Stimulated activated CD4-positive, alpha-beta T cell treated with anti-CD3 and anti-CD28 coated beads, Interleukin-15, amount 100 ng/mL, for 1 hour (primary cell): ENCODE results near the gene TRAPPC6A.

Source experiments
- DNase-seq, 2 donors: peaks; one replicate each; pipeline ENCODE4 v3.0.0-alpha.2; 2020; ENCODE audit warnings: low read depth in 1 of 2, low spot score in 1 of 2

The TRAPPC6A gene, protein sequence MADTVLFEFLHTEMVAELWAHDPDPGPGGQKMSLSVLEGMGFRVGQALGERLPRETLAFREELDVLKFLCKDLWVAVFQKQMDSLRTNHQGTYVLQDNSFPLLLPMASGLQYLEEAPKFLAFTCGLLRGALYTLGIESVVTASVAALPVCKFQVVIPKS

DNA sequence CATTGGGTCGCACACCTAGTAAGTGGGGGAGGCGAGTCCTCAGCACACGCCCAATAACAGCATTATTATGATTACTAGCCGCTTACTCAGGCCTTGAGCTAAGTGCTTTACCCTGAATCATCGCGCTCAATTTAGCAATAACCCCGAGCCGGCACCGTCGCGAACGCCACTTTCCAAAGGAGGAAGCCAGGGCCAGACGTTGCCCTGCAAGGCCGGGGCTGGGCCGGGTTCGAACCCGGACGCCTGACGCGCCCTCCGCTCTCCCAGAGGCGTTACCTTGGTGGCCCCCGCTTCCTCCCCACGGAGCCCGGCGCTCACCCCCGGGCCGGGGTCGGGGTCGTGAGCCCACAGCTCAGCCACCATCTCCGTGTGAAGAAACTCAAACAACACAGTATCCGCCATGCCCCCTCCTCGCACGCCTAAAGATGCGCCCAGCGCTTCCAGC, at the start of gene TRAPPC6A:
Gene TRAPPC6A (minus strand): TSS at position 421 of the 445 bp plus-strand sequence. CDS start 19 bp downstream, at position 402.
- no peak for DNase-seq

DNA sequence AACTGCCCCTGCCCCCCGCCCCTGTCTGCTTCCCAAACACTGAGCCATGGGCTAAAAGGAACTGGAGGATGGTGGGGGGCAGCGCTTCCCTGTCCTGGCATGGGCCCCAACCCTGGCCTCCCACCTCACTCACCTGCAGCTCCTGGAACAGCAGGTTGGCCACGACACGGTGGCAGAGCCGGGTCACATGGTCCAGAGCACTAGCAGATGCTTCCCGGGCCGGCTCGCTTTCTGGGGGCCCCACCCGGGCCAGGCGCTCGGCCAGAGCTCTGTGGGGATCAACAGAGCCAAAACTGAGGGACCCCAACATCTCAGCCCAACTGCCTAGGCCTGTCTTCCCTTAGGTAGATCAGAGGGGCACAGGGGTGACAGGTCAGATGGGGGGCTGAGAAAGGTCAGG, 46.6 kb upstream of the TRAPPC6A start:
- DNase-seq, result no peak

DNA sequence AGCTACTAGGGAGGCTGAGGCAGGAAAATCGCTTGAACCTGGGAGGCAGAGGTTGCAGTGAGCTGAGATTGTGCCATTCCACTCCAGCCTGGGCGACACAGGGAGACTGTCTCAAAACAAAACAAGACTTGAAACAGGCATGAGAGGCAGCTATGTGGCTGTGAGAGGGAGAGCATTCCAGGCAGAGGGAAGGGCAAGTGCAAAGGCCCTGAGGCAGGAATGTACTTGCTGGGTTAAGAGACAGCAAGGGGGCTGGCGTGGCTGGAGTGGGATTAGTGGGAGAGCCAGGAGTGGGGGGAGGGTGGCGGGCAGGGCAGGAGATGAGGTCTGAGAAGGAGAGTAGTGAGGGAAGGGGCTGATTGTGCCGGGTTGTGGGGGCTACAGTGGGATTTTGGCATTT, 45.8 kb upstream of the TRAPPC6A start:
- no peak for DNase-seq

DNA sequence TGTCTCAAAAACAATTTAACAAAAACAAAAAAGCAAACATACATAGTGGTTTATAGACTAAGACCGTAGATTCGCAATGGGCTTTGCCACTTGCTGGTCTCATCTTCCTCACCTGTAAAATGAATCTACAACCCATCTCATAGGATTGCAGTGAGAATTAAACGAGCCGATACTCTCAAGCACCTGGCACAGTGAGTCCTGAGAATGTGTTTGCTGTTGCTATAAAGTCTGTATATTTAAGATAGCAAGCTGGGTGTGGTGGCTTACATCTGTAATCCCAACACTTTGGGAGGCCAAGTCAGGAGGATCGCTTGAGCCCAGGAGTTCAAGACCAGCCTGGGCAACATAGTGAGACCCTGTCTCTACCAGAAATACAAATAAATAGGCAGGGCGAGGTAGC, 44.7 kb upstream of the TRAPPC6A start:
- DNase-seq, result no peak

DNA sequence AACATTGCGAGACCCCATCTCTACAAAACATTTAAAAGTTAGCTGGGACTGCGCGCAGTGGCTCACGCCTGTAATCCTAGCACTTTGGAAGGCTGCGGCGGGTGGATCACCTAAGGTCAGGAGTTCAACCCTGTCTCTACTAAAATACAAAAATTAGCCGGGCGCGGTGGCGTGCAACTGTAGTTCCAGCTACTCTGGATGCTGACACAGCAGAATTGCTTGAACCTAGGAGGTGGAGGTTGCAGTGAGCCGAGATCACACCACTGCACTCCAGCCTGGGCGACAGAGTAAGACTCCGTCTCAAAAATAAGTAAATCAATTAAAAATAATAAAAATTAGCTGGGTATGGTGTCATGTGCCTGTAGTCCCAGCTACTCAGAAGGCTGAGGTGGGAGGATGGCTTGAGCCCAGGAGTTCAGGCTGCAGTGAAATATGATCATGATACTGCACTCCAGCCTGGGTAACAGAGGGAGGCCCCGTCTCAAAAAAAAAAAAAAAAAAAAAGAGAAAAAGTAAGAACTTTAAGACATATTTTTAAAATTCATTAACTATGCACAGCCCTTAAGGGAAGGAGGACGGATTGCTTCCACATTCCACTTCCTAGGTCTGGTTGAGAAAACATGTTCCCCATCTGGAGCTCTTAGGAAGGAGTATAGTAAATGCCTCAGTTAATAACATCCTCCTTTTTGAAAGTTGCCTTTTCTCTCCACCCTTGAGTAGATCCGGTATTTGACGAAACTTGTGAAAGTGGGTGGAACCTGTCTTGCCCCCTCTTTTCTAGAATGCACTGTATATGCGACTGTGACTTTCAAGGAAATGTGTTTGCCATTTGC, 41.1 kb upstream of the TRAPPC6A start:
- no peak for DNase-seq

DNA sequence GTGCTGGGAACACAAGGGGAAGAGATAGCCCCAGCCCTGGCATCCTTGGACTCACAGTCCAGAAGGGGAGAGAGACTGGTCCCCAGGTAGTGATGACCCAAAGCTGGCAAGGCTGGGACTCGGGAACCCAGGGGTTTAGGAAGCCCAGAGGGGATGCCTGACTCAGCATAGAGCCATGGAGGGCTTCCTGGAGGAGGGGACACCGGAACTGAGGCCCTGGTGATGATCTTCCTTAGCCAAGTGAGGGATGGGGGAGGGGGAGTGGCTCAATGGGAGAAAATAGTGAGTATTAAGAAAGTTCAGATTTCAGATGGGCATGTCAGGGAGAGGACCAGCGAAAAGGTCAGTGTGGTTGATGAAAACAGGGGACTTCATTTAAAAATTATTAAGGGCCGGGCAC, 40.4 kb upstream of the TRAPPC6A start:
- no peak for DNase-seq

DNA sequence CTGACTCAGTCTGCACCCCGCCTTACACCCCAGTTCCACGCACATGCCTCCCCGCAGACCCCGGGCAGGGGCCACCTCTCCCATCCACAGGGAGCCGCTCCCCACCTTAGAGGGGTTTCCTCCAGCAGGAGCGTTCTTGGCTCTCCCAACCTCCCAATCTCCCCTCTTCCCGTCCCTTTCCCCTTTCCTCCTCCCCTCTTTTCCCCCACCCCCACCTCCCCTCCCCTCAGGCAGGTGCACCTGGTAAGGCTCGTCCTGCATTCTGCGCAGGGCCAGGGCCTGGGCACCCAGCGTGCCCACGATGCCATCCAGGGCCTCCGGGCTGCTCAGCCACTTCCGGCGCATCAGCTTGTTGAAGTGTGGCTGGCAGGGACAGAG, 39.9 kb upstream of the TRAPPC6A start:
- DNase-seq, result no peak

DNA sequence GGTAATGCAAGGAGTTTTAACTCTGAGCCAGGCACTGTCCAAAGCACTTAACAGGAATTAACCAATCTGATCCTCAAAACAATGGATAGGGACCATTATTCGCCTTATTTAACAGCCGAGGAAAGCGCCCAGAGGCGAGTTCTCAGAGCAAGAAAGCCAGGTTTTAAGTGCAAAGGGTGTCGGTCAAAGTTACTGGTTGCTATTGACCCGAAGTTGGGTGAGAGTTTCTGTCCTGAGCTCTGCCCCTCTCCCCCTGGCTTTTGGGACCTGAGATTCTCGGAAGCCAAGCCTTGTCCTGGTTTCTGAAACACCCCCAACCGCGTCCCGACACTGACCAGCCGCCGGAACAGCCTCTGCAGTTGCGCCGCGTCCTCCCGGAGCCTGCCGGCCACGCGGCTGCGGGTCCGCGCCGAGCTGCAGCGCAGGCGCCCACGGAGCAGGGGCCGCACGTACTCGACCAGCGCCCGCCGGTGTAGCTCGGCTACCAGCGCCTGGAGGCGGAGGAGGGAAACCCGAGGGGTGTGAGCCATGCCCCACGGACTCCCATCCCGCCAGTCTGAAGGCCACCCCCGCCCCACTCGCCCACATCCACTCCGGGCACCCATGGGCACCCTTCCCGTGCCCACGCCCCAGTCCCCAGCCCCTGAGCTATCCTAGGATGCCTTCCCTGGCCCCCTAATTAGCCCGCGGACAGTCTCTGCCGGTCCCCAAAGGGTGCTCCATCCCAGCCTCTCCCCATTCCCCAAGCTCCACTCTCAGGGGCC, 39.3 kb upstream of the TRAPPC6A start:
- DNase-seq, result no peak

DNA sequence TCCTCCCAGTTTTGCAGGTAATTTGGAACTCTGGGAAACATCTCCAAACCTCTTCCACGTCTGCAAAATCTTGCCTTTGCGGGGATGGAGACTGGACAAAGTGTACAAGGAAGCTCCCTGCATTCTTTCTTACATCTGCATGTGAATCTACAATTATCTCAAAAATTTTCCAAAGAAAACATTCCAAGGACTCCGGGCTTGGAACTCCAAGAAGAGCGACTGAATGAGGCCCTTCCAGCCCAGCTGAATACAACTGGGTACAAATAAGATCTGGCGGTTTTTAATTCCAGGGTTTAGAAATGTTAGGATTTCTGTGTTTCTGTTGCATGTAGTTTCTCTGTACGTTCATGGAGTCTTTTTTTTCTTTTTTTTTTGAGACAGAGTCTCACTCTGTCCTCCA, 38.6 kb upstream of the TRAPPC6A start:
- no peak for DNase-seq

DNA sequence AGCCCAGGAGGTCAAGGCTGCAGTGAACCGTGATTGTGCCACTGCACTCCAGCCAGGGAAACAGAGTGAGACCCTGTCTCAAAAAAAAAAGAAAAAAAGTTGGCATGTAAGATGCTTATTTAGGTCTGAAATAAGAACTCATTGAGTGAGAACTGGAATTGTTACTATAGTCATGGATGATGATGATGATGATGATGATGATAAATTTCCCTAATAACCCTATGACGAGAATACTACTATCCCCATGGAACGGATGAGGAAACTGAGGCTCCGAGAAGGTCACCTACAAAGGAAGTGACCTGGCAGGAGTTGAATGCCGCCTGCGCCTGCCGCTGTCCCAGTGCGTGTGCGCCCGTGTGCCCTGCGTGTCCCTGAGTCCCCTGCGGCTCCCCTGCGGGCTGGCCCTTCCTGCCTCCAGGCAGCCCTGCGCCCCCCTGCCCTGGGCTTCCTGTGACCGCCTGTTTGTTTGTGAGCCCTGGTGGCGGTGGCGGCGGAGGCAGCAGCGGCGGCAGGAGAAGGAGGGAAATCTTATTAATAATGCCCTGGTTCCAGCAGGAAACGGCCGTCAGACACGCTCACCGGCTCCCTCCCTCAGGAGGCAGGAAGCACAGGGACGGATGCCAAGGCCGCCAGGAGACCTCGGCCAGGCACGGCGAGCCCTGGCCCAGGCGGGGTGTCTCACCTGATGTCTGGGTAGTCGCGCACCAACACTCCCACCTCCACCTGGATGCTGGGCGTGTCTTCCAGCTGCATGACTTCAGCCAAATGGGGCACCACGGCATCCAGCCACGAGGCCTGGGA, 37.6 kb upstream of the TRAPPC6A start:
- no peak for DNase-seq

DNA sequence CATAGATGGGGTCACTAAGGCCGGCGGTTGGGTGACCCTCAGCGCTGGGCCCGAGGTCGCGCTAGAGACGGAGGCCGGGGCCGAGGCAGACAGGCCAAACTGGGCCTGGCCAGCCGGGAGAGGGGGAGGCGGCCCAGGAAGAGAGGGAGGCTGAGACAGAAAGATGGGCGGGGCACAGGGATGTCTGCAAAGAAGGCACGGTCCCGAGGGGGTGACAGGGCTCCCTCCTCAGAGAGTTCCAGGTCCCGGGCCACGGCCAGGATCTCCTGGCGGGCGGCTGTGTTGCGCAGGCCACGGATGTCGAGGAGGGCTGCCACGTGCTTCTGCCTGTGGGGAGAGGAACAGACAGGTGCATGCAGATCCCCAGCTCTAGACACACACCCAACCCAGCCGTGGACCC, 35.0 kb upstream of the TRAPPC6A start:
- no peak for DNase-seq

DNA sequence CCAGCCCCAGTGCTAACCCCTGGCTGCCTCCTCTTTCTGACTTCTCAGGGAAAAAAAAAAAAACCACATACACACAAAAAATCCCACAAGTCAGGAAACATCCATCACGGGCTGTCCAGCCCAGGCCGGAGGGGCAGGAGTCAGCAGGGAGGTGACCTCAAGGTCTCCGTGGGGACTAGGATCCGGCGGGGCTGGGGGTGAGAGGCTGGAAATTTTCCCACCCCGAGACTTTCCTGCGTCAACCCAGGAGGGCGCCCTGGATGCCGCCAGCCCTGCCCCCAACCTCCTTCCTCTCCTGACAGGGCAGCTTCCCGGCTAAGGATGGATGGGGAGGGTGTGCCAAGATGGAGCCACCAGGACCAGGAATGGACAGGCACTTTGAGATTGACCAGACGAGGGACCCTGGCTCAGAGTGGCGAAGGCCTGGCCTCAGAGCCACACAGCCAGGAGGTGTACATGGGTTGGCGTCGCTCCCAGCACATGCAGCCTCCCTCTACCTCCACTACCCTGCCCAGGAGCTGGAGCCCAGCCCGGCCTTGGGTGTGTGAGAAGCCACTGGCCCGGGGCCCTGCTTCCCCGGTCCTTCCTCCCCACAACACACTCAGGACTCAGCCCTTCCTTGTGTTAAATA, 33.8 kb upstream of the TRAPPC6A start:
- no peak for DNase-seq

DNA sequence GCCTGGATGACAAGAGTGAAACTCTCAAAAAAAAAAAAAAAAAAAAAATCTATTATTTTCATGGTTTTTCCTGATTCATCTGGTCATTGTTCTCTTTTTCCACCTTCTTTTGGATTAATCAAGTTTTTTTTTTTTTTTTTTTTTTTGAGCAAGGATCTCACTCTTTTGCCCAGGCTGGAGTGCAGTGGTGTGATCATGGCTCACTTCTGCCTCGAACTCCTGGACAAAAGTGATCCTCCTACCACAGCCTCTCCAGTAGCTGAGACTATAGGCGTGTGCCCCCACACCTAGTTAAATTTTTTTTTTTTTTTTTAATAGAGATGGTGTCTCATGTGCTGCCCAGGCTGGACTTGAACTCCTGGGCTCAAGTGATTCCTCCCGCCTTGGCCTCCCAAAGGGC, 28.3 kb upstream of the TRAPPC6A start:
- no peak for DNase-seq

DNA sequence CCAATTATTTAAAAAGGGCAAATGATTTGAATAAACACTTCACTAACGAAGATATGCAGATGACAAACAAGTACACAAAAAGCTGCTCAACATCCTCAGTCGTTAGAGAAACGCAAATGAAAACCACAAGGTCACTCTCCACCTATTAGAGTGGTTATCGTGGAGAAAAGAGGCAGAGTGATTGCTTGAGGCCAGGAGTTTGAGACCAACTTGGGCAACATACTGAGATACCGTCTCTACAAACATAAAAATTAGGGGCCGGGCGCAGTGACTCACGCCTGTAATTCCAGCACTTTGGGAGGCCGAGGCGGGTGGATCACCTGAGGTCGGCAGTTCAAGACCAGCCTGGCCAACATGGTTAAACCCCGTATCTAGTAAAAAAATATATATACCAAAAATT, 27.8 kb upstream of the TRAPPC6A start:
- no peak for DNase-seq

DNA sequence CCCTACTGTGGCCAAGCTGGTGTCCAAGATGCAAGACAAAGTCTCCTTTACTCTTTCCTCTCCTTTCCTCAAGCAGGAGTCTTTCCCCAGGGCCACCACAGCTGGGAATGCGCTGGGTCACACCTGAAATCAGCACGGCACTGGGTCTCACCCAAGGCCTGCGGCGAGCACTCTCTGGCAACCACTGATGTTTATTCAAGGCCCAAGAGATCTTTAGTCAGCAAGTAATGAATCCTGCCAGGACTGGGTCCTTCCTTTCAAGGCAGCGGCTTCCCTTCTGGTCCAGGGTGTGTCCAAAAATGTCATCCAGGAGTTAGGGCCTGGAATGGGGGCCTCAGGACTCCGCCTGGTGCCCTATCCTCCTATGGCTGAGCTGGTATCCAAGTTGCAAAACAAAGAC, 24.6 kb upstream of the TRAPPC6A start:
- no peak for DNase-seq

DNA sequence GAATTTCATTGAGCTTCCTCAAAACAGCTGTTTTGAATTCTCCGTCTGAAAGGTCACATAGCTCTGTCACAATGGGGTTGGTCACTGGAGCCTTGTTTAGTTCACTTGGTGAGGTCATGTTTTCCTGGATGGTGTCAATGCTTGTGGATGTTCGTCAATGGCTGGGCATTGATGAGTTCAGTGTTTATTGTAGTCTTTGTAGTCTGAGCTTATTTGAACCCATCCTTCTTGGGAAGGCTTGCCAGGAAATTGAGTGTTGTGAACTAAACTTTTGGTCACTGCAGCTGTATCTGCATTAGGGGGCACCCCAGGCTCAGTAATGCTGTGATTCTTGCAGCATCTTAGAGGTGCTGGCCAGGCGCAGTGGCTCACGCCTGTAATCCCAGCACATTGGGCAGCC, 22.5 kb upstream of the TRAPPC6A start:
- DNase-seq, result no peak

DNA sequence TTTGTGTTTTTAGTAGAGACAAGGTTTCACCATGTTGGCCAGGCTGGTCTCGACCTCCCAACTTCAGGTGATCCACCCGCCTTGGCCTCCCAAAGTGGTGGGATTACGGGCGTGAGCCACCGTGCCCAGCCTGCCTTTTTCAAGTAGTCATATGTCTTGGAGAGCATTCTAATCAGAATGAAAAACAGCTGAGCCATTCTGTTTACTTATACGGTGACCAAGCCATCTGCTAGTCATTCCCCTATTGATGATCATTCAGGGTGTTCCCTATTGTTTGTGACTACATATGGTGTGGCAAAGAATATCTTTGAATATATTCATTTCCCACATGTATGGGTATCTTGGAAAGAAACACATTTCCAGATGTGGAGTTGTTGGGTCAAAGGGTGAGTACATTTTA, 17.7 kb upstream of the TRAPPC6A start:
- no peak for DNase-seq

DNA sequence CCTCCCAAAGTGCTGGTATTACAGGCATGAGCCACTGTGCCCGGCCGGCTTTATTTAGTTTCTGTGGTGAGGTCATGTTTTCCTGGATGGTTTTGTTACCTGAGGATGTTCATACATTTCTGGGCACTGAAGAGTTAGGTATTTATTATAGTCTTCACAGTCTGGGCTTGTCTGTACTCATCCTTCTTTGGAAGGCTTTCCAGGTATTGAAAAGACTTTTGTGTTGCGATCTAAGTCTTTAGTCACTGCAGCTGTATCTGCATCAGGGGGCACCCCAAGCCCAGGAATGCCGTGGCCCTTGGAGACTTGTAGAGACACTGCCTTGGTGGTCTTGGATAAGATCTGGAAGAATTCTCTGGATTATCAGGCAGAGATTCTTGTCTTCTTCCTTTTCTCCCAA, 13.3 kb upstream of the TRAPPC6A start:
- no peak for DNase-seq

DNA sequence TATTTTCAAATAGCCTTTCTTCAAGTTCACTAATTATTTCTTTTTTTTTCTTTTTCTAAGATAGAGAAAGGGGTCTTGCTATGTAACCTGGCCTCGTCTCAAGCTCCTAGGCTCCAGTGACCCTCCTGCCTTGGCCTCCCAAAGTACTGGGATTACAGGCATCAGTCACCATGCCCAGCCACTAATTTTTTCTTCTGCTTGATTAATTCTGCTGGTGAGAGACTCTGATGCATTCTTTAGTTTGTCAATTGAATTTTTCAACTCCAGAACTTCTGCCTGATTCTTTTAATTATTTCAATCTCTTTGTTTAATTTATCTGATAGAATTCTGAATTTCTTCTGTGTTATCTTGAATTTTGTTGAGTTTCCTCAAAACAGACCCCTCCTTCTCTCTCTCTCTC, 11.9 kb upstream of the TRAPPC6A start:
- no peak for DNase-seq

DNA sequence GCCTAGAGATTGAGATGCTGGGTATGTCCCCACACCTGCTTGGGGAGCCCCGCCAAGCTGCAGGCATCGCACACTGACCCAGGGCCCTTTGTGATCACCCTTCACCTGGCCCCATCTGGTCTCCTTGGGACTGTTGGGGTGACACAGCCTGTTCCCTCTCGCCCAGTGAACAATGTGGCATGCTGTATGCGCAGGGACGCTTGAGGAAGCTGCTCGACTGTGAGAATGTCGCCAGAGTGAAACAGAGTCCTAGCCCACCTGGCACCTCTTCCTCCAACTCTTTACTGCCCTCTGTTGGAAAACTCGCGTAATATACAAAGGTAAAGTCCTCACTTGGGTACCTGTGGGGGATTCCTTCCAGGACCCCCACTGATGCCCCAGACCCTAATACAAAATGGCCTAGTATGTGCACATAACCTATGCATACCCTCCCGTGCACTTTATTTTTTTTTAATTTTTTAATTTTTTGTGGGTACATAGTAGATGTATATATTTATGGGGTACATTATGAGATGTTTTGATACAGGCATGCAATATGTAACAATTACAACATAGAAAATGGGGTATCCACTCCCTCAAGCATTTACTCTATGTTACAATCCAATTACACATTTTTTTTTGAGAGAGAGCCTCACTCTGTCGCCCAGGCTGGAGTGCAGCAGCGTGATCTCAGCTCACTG, 9.5 kb upstream of the TRAPPC6A start:
- no peak for DNase-seq
